Cardiac fibroblast (primary cell): ENCODE data around the gene DMRT1.

Source experiments
- DNase-seq, 2 donors: peaks; one replicate each; pipeline versions ENCODE4 v3.0.0 to v3.0.0-alpha.2; 2010; ENCODE audit warnings: low read depth in 2 of 2
- H3K4me3 ChIP-seq, 2 donors: replicated peaks in 1 of 2; 1 replicate in 1 of 2; 2 replicates in 1 of 2; pipeline ENCODE4 v1.5.1; 2011; ENCODE audit warnings: low read depth in 2 of 2, low read length in 2 of 2, mild to moderate bottlenecking in 2 of 2, moderate library complexity in 1 of 2
- TF ChIP-seq, protein P1 (sequence below): IDR thresholded peaks from one replicate; pipeline ENCODE4 v1.5.1; 2011; ENCODE audit warnings: low read depth, mild to moderate bottlenecking, low read length, inconsistent platforms

Gene DMRT1

DNA sequence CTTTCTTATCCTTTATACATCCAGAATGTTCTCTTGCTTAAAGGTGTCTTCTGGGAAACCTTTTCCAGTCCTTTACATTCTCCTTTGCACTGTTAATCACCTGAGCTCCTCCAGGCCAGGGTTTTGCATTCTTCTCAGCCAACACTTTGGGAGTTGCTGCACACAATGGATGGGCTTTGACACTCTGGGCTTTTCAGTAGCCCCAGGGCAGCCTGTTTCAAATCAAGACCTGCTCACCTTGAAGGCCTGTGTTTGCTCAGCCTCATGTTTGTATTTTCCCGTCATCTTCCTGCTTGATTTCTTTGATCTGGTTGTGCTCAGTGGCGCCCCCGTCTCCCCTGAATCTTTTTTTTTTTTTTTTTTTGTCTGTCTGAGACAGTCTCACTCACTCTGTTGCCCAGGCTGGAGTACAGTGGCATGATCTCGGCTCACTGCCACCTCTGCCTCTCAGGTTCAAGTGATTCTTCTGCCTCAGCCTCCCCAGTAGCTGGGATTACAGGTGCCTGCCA is 41.0 kb downstream of the DMRT1 start:
- H3K4me3 ChIP-seq, result no peak overlapping the region
- TF ChIP-seq, protein P1, sequence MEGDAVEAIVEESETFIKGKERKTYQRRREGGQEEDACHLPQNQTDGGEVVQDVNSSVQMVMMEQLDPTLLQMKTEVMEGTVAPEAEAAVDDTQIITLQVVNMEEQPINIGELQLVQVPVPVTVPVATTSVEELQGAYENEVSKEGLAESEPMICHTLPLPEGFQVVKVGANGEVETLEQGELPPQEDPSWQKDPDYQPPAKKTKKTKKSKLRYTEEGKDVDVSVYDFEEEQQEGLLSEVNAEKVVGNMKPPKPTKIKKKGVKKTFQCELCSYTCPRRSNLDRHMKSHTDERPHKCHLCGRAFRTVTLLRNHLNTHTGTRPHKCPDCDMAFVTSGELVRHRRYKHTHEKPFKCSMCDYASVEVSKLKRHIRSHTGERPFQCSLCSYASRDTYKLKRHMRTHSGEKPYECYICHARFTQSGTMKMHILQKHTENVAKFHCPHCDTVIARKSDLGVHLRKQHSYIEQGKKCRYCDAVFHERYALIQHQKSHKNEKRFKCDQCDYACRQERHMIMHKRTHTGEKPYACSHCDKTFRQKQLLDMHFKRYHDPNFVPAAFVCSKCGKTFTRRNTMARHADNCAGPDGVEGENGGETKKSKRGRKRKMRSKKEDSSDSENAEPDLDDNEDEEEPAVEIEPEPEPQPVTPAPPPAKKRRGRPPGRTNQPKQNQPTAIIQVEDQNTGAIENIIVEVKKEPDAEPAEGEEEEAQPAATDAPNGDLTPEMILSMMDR, result no peak
- no peak for DNase-seq

DNA sequence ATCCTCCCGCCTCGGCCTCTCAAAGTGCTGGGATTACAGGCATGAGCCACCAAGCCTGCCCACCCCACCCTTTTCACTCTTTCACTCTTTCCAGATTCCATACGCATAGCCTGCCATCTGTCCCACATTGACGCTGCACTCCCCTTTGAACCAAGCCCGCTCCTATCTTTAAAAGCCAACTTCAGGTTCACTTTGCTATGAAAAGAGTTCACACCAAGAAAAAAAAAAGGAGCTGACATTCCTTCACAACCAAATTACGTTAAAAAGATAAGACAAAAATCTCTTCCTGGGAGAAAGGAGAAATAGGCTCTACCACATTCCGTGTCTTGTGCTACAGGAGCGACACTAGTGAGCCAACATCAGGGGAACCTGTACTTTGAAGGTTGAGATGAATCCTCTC is 41.5 kb downstream of the DMRT1 start:
- TF ChIP-seq, protein P1, result no peak
- DNase-seq, result no peak
- no peak overlapping the region for H3K4me3 ChIP-seq

DNA sequence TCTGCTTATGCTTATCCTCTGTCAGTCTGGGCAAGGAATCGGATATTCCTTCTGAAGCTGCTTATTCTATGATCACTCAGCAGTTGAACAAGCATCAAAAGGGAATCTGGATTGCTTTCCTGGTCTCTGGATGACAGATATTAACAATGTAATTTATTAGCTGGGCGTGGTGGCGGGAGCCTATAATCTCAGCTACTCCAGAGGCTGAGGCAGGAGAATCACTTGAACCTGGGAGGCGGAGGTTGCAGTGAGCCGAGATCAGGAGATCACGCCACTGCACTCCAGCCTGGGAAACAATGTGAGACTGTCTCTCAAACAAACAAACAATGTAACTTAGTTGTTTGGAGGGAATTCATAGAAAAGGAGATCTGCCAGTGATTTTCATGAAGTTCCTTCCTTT is 45.4 kb downstream of the DMRT1 start:
- no peak for DNase-seq
- TF ChIP-seq, protein P1, result no peak
- no peak overlapping the region for H3K4me3 ChIP-seq

DNA sequence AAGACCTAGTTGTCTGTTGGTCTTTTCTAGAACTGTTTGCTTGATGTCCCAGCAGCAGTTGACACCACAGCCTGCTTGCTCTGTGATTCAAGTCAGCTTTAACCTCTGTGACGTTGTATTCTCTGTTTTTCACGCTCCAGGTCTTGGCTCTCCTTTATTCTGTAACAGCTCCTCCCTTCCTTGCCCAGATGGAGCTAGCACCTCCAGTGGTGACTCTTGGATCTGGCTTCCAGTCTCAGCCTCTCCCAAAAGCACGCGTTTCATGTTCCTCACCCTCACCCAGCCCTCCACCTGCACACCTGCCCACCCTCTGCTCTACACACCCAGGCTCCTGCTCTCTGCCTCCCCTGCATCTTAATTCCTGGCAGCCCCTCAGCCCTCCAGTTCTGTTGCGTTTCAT is 50.6 kb downstream of the DMRT1 start:
- TF ChIP-seq, protein P1, result no peak

DNA sequence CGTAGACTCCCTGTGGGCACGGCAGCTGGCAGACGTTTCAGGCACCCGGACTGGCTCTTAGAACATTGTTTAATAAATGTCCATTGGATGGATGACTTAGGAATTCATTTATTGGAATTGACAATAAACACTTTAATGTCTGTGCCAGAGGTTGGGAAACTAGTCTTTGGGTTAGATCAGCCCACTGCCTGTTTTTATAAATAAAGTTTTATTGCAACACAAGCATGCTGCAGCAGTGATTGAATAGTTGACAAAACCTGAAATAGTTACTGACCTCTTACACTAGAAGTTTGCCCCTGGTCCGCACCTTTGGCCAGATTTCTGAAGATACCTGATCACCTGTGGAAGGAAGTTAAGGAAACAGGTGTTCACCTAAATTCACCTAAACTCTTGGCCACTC is 51.6 kb downstream of the DMRT1 start:
- no peak overlapping the region for H3K4me3 ChIP-seq
- TF ChIP-seq, protein P1, result no peak
- no peak for DNase-seq

More for the DNA sequence above, 50.6 kb downstream of the DMRT1 start:
- DNase-seq, result no peak
- H3K4me3 ChIP-seq, result no peak overlapping the region

DNA sequence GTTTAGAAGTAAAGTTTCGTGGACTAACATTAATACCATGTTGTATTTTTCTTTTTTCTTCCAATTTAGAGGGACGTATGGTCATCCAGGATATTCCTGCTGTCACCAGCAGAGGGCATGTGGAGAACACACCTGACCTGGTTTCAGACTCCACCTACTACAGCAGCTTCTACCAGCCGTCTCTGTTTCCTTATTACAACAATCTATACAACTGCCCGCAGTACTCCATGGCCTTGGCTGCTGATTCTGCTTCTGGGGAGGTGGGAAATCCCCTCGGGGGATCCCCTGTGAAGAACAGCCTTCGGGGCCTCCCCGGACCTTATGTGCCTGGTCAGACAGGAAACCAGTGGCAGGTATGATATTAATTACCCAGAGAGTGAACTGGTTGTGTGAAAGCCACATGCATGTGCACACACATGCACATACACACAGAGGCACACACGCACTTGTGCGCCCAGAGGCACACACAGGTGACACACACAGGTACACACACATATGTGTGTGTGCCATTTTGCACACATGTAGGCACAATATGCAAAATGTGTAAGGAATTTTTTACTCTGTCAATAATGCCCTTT is 52.4 kb downstream of the DMRT1 start:
- TF ChIP-seq, protein P1, result peak; percentile 61
- no peak overlapping the region for H3K4me3 ChIP-seq
- peak; percentile 55 to 58 for DNase-seq
